ENCODE measurements around the gene ZFAND4. TPM values are rescaled to one million over a fixed set of nuclear protein-coding genes. Genes with fewer than 3 reads are reported as not detected.
A peak's percentile ranks its signal among the peaks of the same experiment; 100 is the strongest.
"Not testable (repeated sequence)": the region's sequence is repeated elsewhere in the genome, so short reads cannot be mapped to it uniquely, and the experiment has no call there.

ZFAND4 gene
- total RNA-seq = 5.0 TPM

DNA sequence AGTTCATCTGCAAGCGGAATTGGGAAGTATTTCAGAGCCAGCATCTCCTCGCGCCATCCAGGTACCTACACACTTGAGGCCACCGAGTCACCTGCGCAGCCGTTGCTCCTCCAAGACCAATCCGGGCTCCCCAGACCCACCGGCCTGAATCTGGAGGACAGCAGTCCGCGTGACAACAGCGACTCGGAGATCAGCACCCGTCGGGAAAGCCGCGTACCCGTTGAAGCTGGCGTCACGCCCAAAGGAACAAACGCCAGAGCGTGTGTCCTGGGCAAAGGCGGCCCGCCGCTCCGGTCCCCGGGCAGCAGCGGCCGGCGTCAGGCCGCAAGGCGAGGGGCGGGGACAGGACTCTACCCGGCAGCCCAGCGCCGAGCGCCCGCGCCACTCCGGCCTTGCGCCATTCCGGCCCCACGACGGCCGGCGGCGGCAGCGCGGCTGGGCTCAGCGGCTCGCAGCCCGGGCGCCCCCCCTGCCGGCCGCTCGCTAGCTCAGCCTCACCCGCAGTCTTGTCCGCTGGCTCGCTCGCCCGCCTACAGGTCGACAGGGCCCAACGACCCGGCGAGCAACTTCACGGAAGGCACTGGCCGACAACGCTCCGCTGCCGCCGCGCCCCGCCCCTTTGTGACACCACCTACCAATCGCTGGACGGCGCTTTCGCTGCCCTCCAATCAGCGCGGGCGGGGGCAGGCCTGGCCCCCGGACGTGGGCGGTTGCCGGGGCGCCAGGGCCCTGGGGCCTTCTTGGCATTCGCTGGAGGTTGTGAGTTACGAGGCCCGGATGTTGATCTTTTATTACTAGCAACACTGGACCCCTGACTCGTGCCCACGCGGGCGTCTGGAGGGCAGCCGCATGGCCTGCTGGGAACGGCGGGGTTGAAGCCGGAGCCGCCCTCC is at the start of gene ZFAND4:
TSS of gene ZFAND4 (minus strand) at position 592 of the 893 bp plus-strand sequence. CDS start 9,047 bp downstream, outside the sequence.
- peak; percentile 100 for ATAC-seq

DNA sequence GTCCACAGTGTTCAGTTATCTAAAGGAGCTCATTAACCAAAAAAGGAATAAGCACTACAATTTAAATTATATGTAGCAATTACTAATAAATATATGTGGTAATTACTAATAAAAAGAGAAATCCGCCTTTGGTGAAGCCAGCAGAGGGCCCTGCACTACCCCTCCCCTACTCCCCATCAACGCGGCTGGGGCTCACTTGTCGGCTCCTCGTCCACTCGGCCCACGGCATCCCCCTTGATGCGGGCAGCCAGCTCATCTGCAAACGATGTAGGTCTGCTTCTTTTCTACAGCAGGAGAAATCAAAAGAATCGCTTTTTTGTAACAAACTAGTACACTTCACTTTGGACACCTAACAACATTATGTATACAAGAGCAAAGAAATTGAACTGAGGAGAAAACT is 48.9 kb upstream of the ZFAND4 start:
- not testable (repeated sequence) for ATAC-seq

DNA sequence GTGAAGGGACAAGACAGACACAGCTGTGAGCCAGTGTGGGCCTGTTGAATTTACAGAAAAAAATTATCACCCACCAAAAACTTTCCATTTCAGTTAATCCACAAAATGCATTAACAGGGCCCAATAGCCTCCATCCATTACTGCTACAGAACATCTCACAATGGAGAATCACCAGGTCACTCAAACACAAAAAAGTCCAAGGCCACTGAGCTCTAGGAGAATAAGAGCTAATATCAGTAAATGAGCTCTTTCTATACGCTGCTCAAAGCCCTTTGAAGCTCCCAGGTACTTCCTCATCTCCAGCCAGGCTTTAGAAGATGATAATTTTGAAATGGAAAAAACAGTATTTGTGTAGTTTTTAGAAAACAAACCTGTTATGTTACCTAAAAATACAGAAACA is 45.1 kb upstream of the ZFAND4 start:
- ATAC-seq = not testable (repeated sequence)

DNA sequence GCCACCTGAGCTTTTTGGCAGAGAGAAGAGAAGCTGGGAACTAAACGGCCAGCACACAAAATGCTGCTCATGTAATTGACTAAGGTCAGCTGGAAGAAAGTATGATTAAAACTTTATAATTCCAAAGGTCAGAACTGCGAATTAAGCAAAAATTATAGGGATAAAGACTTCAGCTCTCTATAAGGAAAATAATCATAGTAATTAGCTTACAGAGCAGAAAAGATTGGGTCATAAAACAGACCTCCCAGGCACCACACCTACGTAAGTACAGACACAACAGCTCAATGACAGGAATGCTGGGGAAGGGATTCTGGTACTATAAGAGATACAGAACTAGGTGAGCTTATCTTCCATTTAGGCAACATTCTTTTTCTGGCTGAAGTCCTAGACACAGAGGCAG is 44.5 kb upstream of the ZFAND4 start:
- not testable (repeated sequence) for ATAC-seq

DNA sequence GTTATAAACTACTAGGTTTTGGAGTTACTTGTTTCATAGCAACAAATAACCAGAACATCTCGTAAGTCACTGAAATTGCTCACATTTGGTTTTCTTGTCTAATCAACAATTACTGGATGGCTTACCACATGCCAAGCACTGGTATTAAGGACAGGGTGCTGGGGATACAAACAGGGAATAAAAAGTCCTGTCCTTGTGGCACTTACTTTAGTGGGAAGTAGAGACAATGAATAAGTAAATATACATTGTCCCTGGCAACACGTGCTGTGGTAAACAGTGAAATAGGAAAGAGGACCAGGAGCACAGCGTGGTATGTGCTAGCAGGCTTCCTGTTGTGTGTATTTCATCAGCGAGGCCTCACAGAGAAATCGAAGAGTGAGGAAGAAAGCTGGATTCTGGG is 38.7 kb upstream of the ZFAND4 start:
- not testable (repeated sequence) for ATAC-seq

DNA sequence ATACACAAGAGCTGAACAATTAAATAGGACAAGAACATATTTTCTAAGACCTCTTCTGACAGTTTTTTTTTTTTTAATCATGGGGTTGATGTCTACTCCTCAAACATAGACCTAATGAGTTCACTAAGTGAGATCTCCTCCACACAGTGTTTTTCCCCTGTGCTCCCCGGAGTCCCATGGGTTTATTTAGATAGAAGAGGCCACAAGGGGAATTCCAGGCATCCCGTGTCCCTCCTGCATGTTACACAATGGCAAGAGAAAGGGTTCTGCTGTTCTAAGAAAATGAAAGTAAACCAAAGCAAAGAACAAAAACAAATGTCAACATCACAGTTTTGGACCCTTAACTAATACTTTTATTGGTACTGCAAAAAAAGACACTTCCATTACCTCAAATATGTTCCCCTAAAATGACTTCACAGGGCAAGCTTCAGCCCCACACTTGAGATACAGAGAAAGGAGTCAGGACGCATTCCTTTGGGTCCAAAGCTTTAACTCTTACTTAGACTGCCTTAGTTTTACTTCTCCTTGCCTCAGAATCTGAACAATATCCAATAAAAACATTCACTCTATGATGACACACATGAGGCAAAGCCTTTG is 37.7 kb upstream of the ZFAND4 start:
- not testable (repeated sequence) for ATAC-seq

DNA sequence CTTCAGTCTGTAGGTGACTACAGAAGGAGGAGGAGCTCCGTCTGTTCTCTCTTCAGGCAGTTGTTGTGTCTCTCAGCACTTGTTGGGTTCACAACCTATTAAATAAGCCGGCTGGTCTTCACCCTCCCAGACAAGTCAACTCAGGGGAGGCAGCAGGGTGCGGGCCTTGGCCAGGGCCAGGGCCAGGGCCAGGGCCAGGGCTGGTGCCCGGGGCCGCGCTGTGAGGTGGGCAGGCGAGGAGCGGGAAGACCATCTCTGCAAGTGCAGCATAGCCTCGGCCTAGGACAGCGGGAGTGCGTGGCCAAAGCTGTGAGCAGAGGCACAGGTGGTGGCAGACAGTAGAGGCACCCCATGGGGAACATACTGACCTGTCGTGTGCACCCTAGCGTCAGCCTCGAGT is 5.9 kb upstream of the ZFAND4 start:
- not testable (repeated sequence) for ATAC-seq

DNA sequence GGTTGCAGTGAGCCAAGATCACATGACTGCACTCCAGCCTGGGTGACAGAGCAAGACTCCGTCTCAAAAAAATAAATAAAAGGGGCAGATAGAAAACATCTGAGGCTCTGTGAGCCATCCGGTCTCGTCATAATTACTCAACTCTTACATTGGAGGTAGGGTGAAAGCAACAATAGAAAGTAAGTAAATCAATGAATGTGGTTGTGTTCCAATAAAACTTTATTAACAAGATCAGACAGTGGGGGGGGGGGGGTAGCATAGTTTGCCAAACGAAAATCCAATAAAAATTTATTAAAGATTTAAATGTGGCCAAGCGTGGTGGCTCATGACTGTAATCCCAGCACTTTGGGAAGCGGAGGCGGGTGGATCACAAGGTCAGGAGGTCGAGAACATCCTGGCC is 2.8 kb upstream of the ZFAND4 start:
- no peak for ATAC-seq

DNA sequence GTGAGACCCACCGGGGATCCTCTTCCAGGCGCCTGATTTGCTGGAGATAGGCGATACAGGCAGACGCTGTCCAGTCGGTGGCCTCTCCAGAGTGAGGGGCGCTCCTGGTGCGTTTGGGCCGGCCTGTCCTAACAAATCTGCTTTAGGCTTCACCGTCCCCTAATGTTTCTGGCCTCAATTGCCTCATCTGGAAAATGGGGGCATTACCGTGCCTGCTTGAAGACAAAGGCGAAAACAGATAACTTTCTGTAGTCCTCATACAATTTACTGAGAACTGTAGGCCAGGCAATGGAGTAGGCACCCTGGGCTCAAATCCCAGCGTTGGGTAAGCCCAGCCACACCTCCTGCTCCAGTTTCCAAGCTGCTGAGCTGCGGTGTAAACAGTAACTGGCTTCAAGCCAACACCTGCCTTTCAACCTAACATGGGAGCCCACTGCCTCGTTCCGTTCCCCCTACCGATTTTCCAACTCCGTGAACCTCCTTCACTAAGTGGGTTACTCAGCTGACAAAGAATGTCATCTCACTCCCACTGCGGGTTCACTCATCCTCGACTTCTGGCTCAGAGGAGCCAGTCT is 589 bp upstream of the ZFAND4 start:
- peak; percentile 51 for ATAC-seq

DNA sequence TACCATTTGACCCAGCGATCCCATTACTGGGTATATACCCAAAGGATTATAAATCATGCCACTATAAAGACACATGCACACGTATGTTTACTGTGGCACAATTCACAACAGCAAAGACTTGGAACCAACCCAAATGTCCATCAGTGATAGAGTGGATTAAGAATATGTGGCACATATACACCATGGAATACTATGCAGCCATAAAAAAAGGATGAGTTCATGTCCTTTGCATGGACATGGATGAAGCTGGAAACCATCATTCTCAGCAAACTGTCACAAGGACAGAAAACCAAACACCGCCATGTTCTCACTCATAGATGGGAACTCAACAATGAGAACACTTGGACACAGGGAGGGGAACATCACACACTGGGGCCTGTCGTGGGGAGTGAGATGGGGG is 1.3 kb downstream of the ZFAND4 start:
- not testable (repeated sequence) for ATAC-seq

DNA sequence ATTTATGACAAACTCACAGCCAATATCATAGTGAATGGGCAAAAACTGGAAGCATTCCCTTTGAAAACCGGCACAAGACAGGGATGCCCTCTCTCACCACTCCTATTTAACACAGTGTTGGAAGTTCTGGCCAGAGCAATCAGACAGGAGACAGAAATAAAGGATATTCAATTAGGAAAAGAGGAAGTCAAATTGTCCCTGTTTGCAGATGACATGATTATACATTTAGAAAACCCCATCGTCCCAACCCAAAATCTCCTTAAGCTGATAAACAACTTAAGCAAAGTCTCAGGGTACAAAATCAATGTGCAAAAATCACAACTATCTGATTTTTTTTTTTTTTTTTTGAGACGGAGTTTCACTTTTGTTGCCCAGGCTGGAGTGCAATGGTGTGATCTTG is 2.7 kb downstream of the ZFAND4 start:
- ATAC-seq = not testable (repeated sequence)

DNA sequence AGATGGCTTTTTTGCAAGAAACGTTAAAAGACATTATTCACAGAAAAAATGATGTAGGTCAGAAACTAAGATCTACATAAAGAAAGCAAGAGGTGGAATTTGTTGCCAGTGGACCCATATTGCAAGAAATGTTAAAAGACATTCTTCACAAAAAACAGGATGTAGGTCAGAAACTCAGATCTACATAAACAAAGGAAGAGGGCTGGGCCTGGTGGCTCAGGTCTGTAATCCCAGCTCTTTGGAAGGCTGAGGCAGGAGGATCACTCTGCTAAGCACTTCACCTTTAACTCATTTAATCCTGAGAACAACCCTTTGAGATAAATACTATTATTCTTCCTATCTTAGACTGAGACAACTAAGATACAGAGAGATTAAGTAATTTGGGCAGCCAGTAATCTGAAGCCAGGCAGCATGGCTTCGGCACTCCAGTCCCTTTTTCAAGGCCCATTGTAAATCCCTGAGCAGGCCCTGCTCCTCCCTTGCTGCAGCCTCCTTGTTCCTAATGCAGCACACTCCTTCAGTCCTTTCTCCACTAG is 11.6 kb downstream of the ZFAND4 start:
- ATAC-seq = no peak

DNA sequence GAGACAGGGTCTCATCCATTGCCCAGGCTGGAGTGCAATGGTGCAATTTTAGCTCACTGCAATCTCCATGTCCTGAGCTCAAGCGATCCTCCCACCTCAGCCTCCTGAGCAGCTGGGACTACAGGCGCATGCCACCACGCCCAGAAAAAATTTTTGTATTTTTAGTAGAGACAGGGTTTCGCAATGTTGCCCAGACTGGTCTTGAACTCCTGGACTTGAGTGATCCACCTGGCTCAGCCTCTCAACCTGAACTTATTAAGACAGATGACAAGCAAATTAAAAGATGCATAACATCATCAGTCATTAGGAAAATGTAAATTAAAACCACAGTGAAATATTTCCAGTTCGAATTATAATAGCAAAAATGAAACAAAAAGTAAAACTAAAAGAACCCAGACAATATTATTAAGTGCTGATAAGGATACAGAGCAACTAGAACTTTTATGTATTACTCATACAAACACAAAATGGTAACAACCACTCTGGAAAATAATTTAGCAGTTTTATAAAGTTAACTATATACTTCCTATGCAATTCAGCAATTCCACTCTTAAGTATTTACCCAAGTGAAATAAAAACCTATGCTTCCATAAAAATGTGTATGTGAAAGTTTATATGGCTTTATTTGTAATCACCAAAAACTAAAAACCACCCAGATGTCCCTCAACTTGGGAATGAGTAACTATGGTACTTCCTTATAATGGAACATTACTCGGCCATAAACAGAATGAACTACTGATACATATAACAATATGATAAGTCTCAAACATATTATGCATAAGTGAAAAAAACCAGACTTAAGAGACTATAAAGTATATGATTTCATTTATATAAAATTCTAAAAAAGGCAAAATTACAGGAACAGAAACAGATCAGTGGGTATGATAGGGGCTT is 15.3 kb downstream of the ZFAND4 start:
- ATAC-seq = no peak

DNA sequence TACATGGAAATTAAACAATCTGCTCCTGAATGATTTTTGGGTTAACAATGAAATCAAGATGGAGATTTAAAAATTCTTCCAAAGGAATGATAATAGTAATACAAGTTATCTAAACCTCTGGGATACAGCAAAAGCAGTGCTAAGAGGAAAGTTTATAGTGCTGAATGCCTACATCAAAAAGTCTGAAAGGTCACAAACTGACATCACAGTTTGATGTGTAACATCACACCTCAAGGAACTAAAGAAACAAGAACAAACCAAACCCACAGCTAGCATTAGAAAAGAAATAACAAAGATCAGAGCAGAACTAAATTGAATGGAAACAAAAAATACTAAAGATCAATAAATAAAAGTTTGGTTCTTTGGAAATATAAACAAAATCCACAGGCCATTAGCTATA is 17.4 kb downstream of the ZFAND4 start:
- no peak for ATAC-seq

DNA sequence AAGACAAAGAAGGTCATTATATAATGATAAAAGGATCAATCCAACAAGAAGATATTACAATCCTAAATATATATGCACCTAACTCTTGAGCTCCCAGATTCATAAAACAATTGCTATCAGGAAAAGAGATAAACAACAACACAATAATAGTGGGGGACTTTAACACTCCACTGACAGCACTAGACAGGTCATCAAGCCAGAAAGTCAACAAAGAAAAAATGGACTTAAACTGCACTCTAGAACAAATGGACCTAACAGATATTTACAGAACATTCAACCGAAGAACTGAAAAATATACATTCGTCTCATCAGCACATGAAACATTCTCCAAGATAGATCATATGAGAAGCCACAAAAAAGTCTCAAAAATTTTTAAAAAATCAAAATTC is 17.8 kb downstream of the ZFAND4 start:
- not testable (repeated sequence) for ATAC-seq

DNA sequence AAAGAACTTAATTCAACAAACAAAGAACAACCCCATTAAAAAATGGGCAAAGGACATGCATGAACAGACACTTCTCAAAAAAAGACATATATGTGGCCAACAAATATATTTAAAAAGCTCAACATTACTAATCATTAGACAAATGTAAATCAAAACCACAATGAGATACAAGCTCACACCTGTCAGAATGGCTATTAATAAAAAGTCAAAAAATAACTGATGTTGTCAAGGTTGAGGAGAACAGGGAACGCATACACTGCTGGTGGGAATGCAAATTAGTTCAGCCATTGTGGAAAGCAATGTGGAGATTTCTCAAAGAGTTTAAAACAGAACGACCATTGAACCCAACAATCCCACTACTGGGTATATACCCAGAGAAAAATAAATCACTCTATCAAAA is 19.1 kb downstream of the ZFAND4 start:
- no peak for ATAC-seq

DNA sequence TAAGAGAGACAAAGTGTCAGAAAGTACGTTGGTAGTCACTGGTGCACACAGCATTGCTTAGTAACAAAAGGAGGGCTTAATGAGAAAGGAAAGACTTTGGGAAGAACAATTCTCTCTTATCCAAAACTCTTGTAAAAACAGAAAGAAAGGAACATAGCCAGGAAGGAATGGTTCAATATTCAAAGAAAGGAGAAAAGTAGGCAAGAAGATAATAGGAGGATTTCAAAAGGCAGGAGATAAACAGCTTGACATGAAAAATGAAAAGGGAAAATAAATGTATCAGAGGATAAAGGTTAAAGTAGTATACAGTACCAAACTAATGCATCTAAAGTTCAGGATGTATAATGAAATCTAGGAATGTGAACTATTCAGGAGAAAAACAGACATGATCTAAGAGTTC is 20.1 kb downstream of the ZFAND4 start:
- ATAC-seq = no peak

DNA sequence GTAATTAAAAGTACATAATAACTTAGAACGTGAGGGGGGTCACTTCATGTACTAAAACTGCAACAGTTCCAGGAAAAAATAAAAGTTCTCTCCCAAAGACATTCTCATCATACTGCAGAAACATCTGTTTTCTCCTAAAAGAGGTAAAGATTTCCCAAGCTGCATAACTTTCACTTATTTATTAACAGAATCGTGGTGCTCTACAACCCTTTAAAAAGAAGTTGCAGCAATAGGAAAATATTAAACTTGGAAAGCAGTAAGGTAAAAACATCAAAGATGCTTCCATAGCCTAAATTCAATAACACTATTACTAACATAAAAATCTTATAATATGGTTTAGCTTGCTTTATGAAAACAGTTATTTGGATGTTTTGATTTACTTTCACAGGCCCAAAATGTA is 23.3 kb downstream of the ZFAND4 start:
- no peak for ATAC-seq

DNA sequence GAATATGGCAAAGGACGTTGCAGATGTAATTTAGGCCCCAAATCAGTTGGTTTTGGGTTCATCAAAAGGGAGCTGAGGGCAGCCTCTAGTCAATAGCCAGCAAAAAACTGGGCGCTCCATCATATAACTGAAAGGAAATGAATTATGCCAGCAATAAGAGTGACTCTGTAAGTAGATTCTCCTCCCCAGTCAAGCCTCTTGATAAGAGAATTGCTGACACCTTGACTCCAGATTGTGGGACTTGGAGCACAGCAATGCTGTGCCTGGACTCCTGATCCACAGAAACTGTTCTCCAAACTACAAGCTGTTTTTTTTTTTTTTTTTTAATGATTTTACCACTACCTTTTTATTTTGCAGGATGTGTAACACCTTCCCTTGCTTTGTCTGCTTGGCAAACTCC is 25.5 kb downstream of the ZFAND4 start:
- no peak for ATAC-seq

DNA sequence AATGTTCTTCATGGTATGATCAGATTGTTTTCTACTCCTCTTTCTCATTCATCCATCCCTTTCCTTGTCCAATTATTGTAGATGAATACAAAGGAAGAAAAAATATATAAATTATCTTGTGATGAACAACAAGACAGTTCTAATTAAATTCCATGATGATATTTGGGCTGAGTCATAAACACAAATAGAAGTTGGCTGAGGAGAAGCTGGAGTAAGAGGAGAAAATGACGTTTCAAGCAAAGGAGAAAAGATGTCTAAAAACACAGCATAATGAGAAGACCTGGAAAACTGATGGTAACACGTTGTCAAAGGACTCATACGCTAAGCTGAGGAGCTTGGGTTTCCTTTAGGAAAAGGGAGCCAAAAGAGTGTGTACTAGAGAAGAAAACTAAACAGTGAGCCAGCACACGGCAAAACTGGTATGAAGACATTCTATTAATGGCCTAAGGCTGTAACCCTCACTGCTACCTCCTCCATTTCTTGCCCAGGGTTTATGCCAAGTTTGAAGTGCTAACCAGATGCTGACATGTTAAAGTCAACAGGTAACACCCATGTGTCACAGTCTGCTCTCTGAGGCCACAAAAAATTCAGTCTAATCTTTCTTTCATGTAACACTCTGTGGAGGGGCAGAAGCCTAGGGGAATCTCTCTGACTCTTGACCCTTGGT is 26.1 kb downstream of the ZFAND4 start:
- no peak for ATAC-seq

DNA sequence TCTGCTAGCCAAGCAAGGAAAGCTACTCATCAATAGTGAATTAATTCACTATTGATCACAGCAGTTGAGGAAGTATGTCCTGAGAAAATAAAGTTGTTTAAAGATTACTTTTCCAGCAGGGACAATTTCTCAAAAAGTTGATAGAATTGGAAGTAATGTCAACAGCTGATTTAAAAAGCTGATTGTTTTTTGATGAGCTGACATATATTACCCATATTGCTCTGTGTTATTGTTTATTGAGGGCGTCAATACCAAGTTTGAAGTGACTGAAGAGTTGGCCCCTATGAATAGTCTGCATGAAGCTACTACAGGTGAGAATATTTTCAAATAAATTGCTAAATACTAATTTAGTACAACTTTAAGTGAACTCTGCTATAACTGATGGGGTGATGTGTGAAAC is 28.0 kb downstream of the ZFAND4 start:
- ATAC-seq = no peak

DNA sequence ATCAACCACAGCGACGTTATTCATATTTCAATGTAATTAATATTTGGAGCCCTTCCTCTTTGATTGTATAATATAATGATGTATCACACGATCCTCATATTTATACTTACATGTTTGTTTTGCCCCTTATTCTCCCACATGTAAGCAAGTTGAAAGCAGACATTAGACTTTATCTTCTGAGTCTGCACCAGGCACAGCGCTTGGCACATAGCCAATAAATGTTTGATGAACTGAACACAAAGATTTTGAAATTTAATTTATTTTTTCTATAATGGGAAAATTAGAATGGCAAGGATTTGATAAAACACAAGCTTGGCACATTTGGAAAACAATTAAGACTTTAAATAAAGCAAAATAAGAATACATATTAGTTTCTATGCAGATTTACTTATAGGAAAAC is 31.6 kb downstream of the ZFAND4 start:
- ATAC-seq = no peak
